ENCODE measurements around the gene TSC22D4. TPM values are rescaled to one million over a fixed set of nuclear protein-coding genes. Genes with fewer than 3 reads are reported as not detected.
"Not testable (repeated sequence)": the region's sequence is repeated elsewhere in the genome, so short reads cannot be mapped to it uniquely, and the experiment has no call there.

Gene TSC22D4
- total RNA-seq, 1 experiment from 2014 or later: 26.6 TPM

DNA sequence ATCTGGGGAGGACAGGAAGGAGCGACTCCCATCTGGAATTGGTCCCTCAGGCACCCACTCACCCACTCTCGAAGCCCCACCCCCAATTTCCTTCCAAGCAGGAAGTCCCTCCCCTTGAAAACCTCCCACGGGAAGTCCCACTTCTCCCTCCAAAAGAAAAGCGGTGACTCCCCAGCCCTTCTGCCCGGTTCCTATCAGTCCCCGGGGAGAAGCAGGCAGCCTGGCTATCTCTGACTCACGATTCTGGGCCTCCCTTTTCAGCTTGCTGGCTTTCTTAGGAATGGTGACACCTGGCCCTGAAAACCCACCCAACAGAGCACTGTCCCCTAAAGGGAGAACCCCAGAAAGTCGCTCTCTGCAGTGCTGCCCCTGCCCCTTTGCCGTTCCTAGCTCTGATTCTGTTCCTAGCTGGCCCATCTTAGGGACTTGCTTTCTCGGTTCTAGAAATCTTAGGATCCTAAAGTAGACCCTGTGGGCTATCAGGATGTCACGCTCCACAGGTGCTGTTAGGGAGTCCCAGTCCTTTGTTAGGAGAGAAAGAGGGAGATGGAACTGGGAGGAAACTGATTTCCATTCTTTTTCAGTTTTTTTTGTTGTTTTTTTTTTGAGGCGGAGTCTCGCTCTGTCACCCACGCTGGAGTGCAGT is 6.0 kb downstream of the TSC22D4 start:
- DNase-seq (ENCODE audit: low spot score): peak; percentile 83

DNA sequence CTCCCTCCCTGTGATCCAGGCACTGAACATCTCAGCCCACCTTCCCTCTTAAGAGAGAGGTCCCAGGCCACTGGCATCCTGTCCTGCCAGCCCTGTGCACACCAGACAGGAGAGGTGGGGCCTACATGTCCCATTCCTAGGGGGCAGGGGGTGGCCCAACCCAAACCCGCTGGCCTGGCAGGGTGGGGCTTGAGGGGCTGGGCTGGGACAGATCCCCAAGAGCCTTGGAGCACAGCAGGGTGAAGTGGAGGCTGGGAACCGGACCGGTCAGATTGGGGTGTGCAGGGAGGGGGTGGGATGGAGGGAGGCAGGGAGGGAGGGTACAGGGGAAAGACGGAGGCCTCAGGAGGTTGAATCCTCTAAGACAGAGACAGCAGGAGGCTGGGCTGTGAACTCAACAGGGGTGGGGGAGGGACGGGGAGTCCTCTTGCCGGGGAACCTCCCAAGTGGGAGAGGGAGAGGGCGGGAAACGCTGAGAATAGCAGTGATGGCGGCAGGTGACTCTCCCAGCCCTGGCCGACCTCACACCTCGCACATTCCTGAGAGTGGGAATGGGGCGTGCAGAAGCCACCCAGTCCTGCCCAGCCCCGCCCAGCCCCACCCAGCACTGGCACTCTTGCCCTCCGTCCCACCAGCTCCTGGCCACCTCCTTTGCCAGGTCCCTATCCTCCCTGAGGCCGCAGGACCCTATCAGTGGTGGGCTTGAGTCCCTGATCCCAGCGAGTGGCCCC is 6.7 kb downstream of the TSC22D4 start:
- DNase-seq (ENCODE audit: low spot score): peak; percentile 35

- no peak for DNase-seq (ENCODE audit: low spot score)
Observed at GRCh38 chr7:100471021-100471420, 8.0 kb downstream of the TSC22D4 start.

- DNase-seq (ENCODE audit: low spot score): peak; percentile 74
Observed at GRCh38 chr7:100469227-100470044, 9.6 kb downstream of the TSC22D4 start.

DNA sequence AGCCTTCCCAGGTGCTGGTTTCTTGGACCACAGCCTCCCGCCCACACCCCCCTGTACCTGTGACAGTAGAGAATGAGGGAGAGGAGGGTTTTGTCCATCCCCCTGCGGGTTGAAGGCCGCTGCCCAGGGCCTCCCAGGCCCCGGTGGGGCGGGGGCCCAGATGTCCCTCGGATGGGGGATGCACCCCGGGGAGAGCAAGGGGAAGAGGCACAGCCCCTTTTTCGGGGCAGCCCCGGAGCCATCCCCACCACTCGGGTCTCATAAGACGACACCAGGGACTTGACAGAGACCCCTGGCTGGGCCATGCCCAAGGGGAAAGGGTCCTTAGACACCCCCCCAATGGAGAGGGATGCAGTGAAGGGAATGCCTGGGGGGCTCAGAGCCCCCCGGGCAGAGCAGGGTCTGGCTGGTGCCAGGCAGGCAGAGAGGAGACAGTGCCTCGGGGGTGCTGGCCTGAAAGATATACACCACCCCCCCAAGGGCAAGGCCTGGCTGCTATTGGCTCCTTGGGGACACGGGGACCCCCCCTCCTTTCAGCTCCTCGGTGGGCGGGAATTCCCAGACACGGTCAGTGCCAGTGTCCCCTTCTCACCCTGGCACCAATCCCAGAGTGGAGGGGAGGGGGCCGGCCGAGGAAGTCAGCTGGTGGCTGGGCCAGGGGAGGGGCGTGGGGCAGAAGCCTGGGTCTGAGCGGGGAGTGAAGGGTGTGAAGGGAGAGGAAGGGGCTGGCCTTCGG is 11.2 kb downstream of the TSC22D4 start:
- DNase-seq (ENCODE audit: low spot score): no peak

GRCh38 chr7:100466653-100467605 is 12.1 kb downstream of the TSC22D4 start:
- DNase-seq (ENCODE audit: low spot score): no peak

GRCh38 chr7:100465702-100466311 is 13.2 kb downstream of the TSC22D4 start:
- DNase-seq (ENCODE audit: low spot score): peak; percentile 81

DNA sequence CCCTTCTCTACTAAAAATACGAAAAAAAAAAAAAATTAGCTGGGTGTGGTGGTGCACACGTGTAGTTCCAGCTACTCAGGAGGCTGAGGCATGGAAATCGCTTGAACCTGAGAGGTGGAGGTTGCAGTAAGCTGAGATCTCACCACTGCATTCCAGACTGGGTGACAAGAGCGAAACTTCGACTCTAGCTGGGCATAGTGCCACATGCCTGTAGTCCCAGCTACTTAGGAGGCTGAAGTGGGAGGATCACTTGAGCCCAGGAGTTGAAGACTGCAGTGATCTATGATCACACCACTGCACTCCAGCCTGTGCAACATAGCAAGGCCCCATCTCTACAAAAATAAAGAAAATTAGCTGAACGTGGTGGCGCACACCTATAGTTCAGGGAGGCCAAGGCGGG is 13.7 kb downstream of the TSC22D4 start:
- DNase-seq (ENCODE audit: low spot score): peak; percentile 52

DNA sequence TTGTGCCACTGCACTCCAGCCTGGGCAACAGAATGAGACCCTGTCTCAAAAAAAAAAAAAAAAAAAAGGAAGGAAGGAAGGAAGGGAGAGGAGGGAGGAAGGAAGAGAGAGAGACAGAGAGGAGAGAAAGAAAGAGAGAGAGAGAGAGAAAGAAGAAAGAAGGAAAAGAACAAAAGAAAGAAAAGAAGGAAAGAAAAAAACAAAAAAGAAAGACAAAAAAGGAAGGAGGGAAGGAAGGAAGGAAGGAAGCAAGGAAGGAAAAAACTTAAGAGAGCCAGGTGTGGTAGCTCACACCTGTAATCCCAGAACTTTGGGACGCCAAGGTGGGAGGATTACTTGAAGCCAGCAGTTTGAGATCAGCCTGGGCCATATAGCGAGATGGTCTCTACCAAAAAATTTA is 14.2 kb downstream of the TSC22D4 start:
- no peak for DNase-seq (ENCODE audit: low spot score)

DNA sequence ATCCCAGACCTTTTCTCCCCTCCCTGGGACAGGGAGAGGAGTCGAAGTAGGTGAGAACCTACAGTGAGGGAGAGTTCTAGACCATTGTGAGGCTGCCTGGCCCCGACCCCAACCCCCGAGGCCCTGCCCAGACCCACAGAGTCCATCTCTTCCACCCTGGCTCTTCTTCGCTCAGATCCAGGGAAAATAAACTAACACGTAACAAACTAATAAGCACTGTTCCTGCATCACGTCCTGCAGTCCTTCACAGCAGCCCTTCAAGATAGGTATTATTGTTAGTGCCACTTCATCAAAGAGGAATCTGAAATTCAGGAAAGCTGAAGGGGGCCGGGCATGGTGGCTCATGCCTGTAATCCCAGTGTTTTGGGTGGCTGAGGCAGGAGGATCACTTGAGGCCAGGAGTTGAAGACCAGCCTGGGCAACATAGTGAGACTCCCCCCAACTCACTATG is 14.8 kb downstream of the TSC22D4 start, which contains the start of gene SPACDR:
SPACDR (minus strand) TSS at position 51 of the 451 bp plus-strand sequence. CDS start 235 bp downstream, outside the sequence.
- peak; percentile 18 for DNase-seq (ENCODE audit: low spot score)

DNA sequence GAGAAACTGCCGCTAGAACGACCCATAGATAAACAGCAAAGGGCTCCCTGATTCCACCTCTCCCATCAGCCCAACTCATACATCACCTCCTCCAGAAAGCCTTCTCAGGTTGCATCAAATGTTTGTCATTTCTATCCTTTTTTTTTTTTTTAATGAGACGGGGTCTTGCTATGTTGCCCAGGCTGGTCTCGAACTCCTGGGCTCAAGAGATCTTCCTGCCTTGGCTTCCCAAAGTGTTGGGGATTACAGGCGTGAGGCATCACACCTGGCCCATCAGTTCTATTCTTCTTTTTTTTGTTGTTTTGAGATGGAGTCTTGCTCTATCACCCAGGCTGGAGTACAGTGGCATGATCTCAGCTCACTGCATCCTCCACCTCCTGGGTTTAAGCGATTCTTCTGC is 22.0 kb downstream of the TSC22D4 start:
- DNase-seq (ENCODE audit: low spot score): no peak

DNA sequence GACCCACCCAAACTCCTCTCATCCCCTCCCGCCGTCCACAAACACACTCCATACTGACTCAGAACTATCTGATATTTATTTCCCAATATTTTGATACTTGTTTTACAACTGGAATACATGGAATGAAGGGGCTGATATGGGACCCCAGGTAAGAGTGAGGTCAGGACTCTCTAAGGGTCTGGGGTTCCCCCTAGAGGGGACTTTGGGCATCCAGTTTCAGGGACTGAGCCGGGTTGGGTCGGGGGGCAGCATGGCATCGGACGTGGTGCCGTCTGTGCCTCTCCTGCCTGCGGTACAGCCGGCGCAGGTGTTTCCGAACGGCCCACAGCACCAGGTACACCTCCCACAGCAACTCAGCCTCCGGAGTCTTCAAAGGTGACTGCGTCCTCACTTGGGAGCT is 22.5 kb downstream of the TSC22D4 start:
- no peak for DNase-seq (ENCODE audit: low spot score)

GRCh38 chr7:100455206-100455605 is 23.8 kb downstream of the TSC22D4 start:
- no peak for DNase-seq (ENCODE audit: low spot score)

DNA sequence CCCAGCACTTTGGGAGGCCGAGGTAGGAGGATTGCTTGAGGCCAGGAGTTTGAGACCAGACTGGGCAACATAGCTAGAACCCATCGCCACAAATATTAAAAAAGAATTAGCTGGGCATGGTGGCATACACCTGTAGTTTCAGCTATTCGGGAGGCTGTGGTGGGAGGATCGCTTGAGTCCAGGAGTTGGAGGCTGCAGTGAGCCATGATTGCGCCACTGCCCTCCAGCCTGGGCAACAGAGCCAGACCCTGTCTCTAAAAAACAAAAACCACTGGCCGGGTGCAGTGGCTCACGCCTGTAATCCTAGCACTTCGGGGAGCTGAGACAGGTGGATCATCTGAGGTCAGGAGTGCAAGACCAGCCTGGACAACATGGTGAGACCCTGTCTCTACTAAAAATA is 25.2 kb downstream of the TSC22D4 start:
- DNase-seq (ENCODE audit: low spot score): not testable (repeated sequence)

DNA sequence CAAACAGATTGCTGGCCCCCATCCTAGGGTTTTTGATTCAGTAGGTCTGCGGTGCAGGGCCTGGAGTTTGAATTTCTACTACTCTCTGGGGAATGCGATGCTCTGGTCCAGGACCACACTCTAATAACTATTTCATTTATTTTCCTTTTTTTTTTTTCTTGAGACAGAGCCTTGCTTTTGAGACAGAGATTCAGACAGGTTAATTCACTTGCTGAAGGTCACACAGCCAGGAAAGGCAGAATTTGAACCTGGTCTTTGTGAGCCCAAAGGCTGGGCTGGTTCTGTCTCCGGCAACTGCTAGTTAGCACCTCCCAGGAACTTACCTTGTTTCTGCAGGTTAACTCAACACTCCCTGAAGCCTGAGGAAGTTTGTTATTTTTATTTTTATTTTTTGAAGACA is 26.5 kb downstream of the TSC22D4 start:
- DNase-seq (ENCODE audit: low spot score): no peak

DNA sequence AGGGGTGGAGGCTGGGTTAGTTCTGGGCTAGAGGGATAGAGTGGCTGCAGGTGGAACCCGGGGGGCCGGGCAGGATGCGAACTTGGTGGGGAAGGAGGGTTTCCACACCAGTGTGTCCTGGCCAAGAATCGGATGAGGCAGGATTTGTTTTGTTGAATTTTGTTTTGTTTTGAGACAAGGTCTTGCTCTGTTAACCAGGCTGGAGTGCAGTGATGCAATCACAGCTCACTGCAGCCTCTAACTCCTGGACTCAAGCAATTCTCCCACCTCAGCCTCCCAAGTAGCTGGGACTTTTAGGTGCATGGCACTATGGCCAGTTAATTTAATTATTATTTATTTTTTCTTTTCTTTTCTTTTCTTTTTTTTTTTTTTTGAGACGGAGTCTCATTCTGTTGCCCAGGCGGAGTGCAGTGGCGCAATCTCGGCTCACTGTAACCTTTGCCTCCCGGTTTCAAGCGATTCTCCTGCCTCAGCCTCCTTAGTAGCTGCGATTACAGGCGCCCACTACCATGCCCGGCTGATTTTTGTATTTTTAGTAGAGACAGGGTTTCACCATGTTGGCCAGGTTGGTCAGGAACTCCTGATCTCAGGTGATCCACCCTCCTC is 29.7 kb downstream of the TSC22D4 start:
- no peak for DNase-seq (ENCODE audit: low spot score)

- DNase-seq (ENCODE audit: low spot score): not testable (repeated sequence)
Observed at GRCh38 chr7:100447363-100447762, 31.7 kb downstream of the TSC22D4 start.

DNA sequence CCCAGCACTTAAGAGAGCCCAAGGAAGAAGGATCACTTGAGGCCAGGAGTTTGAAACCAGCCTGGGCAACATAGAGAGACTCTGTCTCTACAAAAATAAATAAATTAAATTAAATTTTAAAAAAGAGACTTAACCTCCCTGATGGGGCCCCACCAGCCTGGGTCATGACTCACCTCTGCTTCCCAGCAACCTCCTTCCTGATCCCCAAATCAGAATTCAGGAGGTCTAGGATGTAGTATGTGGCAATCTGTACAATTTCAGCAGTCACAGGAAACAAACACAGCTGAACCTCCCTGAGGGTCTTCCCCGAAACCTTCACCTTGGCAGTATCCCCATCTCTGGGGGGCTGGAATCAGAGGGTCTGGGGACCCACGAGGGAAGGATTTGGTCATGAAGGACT is 33.0 kb downstream of the TSC22D4 start:
- DNase-seq (ENCODE audit: low spot score): peak; percentile 33

All from A172 (cell line).